Measurements from ENCODE around the gene SPPL2C. TPM values are rescaled to one million over a fixed set of nuclear protein-coding genes. Genes with fewer than 3 reads are reported as not detected.

SPPL2C gene
- total RNA-seq, 1 experiment from 2014 or later, result not detected

- TF ChIP-seq IRF1 (CRISPR knock-in tag; IDR thresholded peaks at IDR 0.05), result no peak
- no peak for TF ChIP-seq SOX15 (CRISPR knock-in tag; IDR thresholded peaks at IDR 0.05)
- TF ChIP-seq TCF7 (CRISPR knock-in tag; IDR thresholded peaks at IDR 0.05; ENCODE audit: low read depth), result no peak
- no peak for TF ChIP-seq ZNF232 (CRISPR knock-in tag; IDR thresholded peaks at IDR 0.05)
These were observed 2.4 kb downstream of the SPPL2C start (continued) for GRCh38 chr17:45847101-45847500.

- Mint-ChIP-seq H3K9me3 (no peaks in the 10 kb centered on the region), H3K4me3 (no peak overlapping the region), H3K27me3 (ENCODE audit: low read depth) (no peaks in the 10 kb centered on the region; the same call in 1 of the 2 replicates), H3K36me3 (no peaks in the 10 kb centered on the region), H3K27ac (no peak overlapping the region), H3K4me1 (no peaks in the 10 kb centered on the region)
- ATAC-seq, result no peak
- no peak for DNase-seq (ENCODE audit: low spot score)
- CTCF ChIA-PET, result interaction anchor here (1.4 to 2.0 kb wide), 2 partner anchors 11 to 126 kb away, joined by 5 to 6 read pairs; no protein-coding TSS in a partner anchor
- TF ChIP-seq ZNF532 (CRISPR knock-in tag; IDR thresholded peaks at IDR 0.05; ENCODE audit: borderline replicate concordance) (no peak), MYBL2 (CRISPR knock-in tag; IDR thresholded peaks at IDR 0.05) (no peak), HMGA2 (CRISPR knock-in tag; IDR thresholded peaks at IDR 0.05) (no peak), ZNF232 (CRISPR knock-in tag; IDR thresholded peaks at IDR 0.05) (no peak), ZNF396 (CRISPR knock-in tag; IDR thresholded peaks at IDR 0.05; ENCODE audit: borderline replicate concordance) (no peak), SOX15 (CRISPR knock-in tag; IDR thresholded peaks at IDR 0.05) (no peak), RELA (CRISPR knock-in tag; IDR thresholded peaks at IDR 0.05; ENCODE audit: borderline replicate concordance) (no peak), CTCF (IDR thresholded peaks at IDR 0.05) (no peak)
- POLR2A ChIA-PET, result no interaction called here
These were observed 3.1 kb downstream of the SPPL2C start for GRCh38 chr17:45847747-45848146.

GRCh38 chr17:45848405-45848804 lies 3.7 kb downstream of the SPPL2C start:
- CTCF ChIA-PET, result interaction anchor here (0.8 to 2.3 kb wide), 4 partner anchors 14 to 208 kb away, joined by 3 to 12 read pairs (median 4); no protein-coding TSS in a partner anchor
- no peak overlapping the region for H3K4me3 Mint-ChIP-seq
- H3K27me3 Mint-ChIP-seq (ENCODE audit: low read depth), result no peaks in the 10 kb centered on the region; the same call in 1 of the 2 replicates
- POLR2A ChIA-PET, result no interaction called here
- no peaks in the 10 kb centered on the region for H3K36me3 Mint-ChIP-seq
- H3K27ac Mint-ChIP-seq, result no peak overlapping the region
- DNase-seq (ENCODE audit: low spot score) (no peak), ATAC-seq (no peak)
- no peaks in the 10 kb centered on the region for H3K9me3 Mint-ChIP-seq
- H3K4me1 Mint-ChIP-seq, result no peaks in the 10 kb centered on the region
- no peak for TF ChIP-seq ZNF263 (CRISPR knock-in tag; IDR thresholded peaks at IDR 0.05; ENCODE audit: low read depth)
- TF ChIP-seq MLX (CRISPR knock-in tag; IDR thresholded peaks at IDR 0.05), result no peak
- TF ChIP-seq ZNF512 (CRISPR knock-in tag; IDR thresholded peaks at IDR 0.05; ENCODE audit: borderline replicate concordance), result no peak
- TF ChIP-seq GTF2I (CRISPR knock-in tag; conservative IDR thresholded peaks at IDR 0.05), result no peak
- no peak for TF ChIP-seq ESRRA (CRISPR knock-in tag; IDR thresholded peaks at IDR 0.05; ENCODE audit: borderline replicate concordance)
- no peak for TF ChIP-seq ZNF138 (CRISPR knock-in tag; conservative IDR thresholded peaks at IDR 0.05)
- no peak for TF ChIP-seq NR1H2 (CRISPR knock-in tag; IDR thresholded peaks at IDR 0.05)
- no peak for TF ChIP-seq STAT6 (CRISPR knock-in tag; conservative IDR thresholded peaks at IDR 0.05; ENCODE audit: low read depth)
- TF ChIP-seq JAZF1 (CRISPR knock-in tag; IDR thresholded peaks at IDR 0.05), result no peak
- no peak for TF ChIP-seq ZNF317 (CRISPR knock-in tag; IDR thresholded peaks at IDR 0.05; ENCODE audit: borderline replicate concordance, low read depth)
